T-cell (primary cell): Measurements from ENCODE around the gene SERPING1. TPM values are rescaled to one million over a fixed set of nuclear protein-coding genes. Genes with fewer than 3 reads are reported as not detected.

ENCODE experiments used
- ATAC-seq, 4 experiments: fragments of 200-7000 bp in 3 of 4; fragments of 150-1000 bp in 1 of 4; cut with Tn5 transposase; replicated peaks in 1 of 4; 1 replicate in 3 of 4; 2 replicates in 1 of 4; pipeline ENCODE4 v1.10.0; 2021; ENCODE audit warnings: moderate library complexity in 3 of 4, mild to moderate bottlenecking in 2 of 4, moderate number of reproducible peaks in 1 of 4
- CTCF ChIA-PET, 2 donors: fragments of 300-600 bp; sonication (Branson Sonifier 250); formaldehyde crosslinking; loops; one replicate each; lab custom pipeline; 2022; ENCODE audit warnings: antibody characterized with exemption in 2 of 2; lab: Charles Lee
- POLR2A ChIA-PET, 2 donors: fragments of 300-600 bp; sonication (Branson Sonifier 250); formaldehyde crosslinking; loops; one replicate each; lab custom pipeline; 2022; ENCODE audit warnings: antibody characterized with exemption in 2 of 2; lab: Charles Lee
- DNase-seq, 35 experiments: peaks; one replicate each; pipeline versions ENCODE4 v3.0.0 to v3.0.0-alpha.2; 2013 to 2023
- H3K27ac ChIP-seq: one replicate; pipeline ENCODE4 v1.5.1; 2013; ENCODE audit warnings: low read length
- H3K27me3 ChIP-seq, 2 experiments: replicated peaks in 1 of 2; 1 replicate in 1 of 2; 2 replicates in 1 of 2; pipeline versions ENCODE4 v1.6.1 to v1.7.0; 2013; ENCODE audit warnings: low read length in 1 of 2, mixed read lengths in 1 of 2; ENCODE audit not compliant: control insufficient read depth in 2 of 2, insufficient read depth in 2 of 2; ENCODE audit errors: extremely low read depth in 1 of 2
- H3K36me3 ChIP-seq, 2 donors: 1 replicate in 1 of 2; 2 replicates in 1 of 2; pipeline versions ENCODE4 v1.6.1 to v1.7.0; 2013; ENCODE audit warnings: low read length in 1 of 2; ENCODE audit not compliant: control insufficient read depth in 2 of 2, insufficient read depth in 1 of 2; ENCODE audit errors: extremely low read depth in 1 of 2
- H3K4me1 ChIP-seq, 2 experiments: 1 replicate in 1 of 2; 2 replicates in 1 of 2; pipeline versions ENCODE4 v1.6.1 to v1.7.0; 2013; ENCODE audit warnings: low read length in 2 of 2, mixed read lengths in 1 of 2; ENCODE audit not compliant: insufficient read depth in 2 of 2, control insufficient read depth in 1 of 2; ENCODE audit errors: extremely low read depth in 1 of 2
- H3K4me3 ChIP-seq, 2 donors: 1 replicate in 1 of 2; 2 replicates in 1 of 2; pipeline versions ENCODE4 v1.5.1 to v1.7.0; 2013; ENCODE audit warnings: mild to moderate bottlenecking in 2 of 2, low read length in 1 of 2, moderate library complexity in 1 of 2; ENCODE audit not compliant: control insufficient read depth in 1 of 2; ENCODE audit errors: extremely low read depth in 1 of 2
- H3K9me3 ChIP-seq: 2 replicates; pipeline ENCODE4 v1.7.0; 2013
- H3K27ac Mint-ChIP-seq, 2 donors: one replicate each; pipeline ENCODE4 v1.8.0; 2020 to 2021; ENCODE audit warnings: mild to moderate bottlenecking in 2 of 2, mixed read lengths in 2 of 2
- H3K27me3 Mint-ChIP-seq, 2 donors: one replicate each; pipeline ENCODE4 v1.8.0; 2021 to 2022; ENCODE audit warnings: mixed read lengths in 2 of 2
- H3K36me3 Mint-ChIP-seq: one replicate; pipeline ENCODE4 v1.8.0; 2021; ENCODE audit warnings: mixed read lengths
- H3K4me1 Mint-ChIP-seq, 3 donors: one replicate each; pipeline ENCODE4 v1.8.0; 2020 to 2022; ENCODE audit warnings: mixed read lengths in 3 of 3, mild to moderate bottlenecking in 1 of 3
- H3K4me3 Mint-ChIP-seq, 3 donors: one replicate each; pipeline ENCODE4 v1.8.0; 2020 to 2022; ENCODE audit warnings: mild to moderate bottlenecking in 3 of 3, mixed read lengths in 3 of 3, moderate library complexity in 3 of 3
- H3K9me3 Mint-ChIP-seq, 3 donors: one replicate each; pipeline ENCODE4 v1.8.0; 2020 to 2022; ENCODE audit warnings: mixed read lengths in 3 of 3
- WGBS: methylation state at CpG from one replicate; pipeline ENCODE4 v1.1.5; 2013; ENCODE audit warnings: missing lambda C conversion rate; ENCODE audit not compliant: insufficient coverage; 5-methylcytosine and 5-hydroxymethylcytosine counted together
- total RNA-seq, 35 experiments: library from RNA in 6 of 35; stranded (reverse) in 6 of 35; fragments of 120-200 nt in 1 of 35; gene quantifications; one replicate each; pipeline versions ENCODE4 v1.2.1 to v1.2.4 and lab custom pipeline; 2013 to 2026

The SERPING1 gene
- total RNA-seq, 5 donors from 2014 or later (not counting 1 experiment from before 2014, with no cell fraction given) = 1.5 to 2.8 (median 1.9) TPM; not detected in 2

DNA sequence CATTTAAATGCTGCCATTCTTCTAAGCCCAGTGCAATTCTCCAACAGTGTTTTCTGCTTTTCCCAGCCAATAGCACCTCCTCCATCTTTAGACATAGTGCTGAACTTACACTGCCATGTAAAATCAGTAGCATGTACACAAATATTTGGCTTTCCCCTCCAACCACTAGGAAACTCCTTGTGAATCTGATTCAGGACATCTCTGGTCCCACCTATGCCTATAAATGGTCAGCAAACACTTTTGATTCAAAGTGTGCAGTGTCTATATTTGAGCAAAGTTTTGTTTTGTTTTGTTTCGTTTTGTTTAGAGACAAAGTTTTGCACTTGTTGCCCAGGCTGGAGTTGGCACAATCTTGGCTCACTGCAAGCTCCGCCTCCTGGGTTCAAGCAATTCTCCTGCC is 27.4 kb downstream of the SERPING1 start:
- no peak overlapping the region for H3K4me3 ChIP-seq
- no peaks in the 10 kb centered on the region for H3K4me1 ChIP-seq
- H3K27ac Mint-ChIP-seq = no peak overlapping the region
- ATAC-seq (no peak), DNase-seq (no peak)
- WGBS = no CpG with 5 or more reads among the region's 2 CpGs
- ChIA-PET POLR2A (no interaction called here), CTCF (interaction anchor here (0.5 to 0.6 kb wide), 3 partner anchors 19 to 167 kb away, joined by 3 to 4 read pairs (median 3); no protein-coding TSS in a partner anchor)
- H3K27ac ChIP-seq = no peak overlapping the region
- no peaks in the 10 kb centered on the region for H3K9me3 ChIP-seq
- H3K4me3 Mint-ChIP-seq = no peak overlapping the region
- no peaks in the 10 kb centered on the region for H3K4me1 Mint-ChIP-seq
- H3K36me3 ChIP-seq = no peaks in the 10 kb centered on the region
- peaks cover 0 to 5% (median 0%) of the 10 kb centered on the region in 3 donors for H3K9me3 Mint-ChIP-seq
- peaks cover 0 to 10% of the 10 kb centered on the region in 2 experiments for H3K27me3 ChIP-seq
- H3K36me3 Mint-ChIP-seq = no peaks in the 10 kb centered on the region
- peaks cover 3 to 5% of the 10 kb centered on the region in 2 donors for H3K27me3 Mint-ChIP-seq

DNA sequence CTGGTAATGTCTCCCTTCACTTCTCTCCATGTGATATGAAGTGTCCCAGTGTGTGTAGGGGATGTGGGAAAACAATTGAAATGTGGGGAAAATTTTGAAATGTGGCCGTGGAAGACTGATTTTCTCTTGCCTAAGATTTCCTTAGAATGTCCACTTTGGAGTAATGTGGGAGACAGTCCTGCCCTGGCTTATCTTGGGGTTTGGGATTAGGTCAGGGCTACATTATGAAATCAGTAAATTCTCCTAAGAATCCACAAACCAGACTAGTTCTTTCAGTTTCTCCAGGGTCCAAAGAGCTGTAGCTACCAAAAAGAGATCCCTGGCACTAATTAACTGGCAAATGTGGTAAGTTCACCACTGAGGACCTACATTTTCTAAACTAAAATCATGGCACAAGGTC is 29.4 kb downstream of the SERPING1 start:
- H3K27ac Mint-ChIP-seq = no peak overlapping the region
- H3K36me3 Mint-ChIP-seq = no peaks in the 10 kb centered on the region
- H3K27me3 ChIP-seq = peaks cover 0 to 6% of the 10 kb centered on the region in 2 experiments
- H3K9me3 Mint-ChIP-seq = no peaks in the 10 kb centered on the region
- WGBS = no CpG with 5 or more reads among the region's 1 CpG
- POLR2A ChIA-PET = interaction anchor here in 1 of 2 donors (0.6 kb wide), 1 partner anchor 167 kb away, joined by 4 read pairs; no protein-coding TSS in a partner anchor
- CTCF ChIA-PET = interaction anchor here (0.5 to 1.3 kb wide), 4 partner anchors 12 to 133 kb away, joined by 4 to 5 read pairs (median 5); no protein-coding TSS in a partner anchor
- no peaks in the 10 kb centered on the region for H3K4me1 Mint-ChIP-seq
- no peaks in the 10 kb centered on the region for H3K4me1 ChIP-seq
- no peak overlapping the region for H3K27ac ChIP-seq
- no peaks in the 10 kb centered on the region for H3K36me3 ChIP-seq
- no peak for ATAC-seq
- H3K4me3 Mint-ChIP-seq = no peak overlapping the region
- no peaks in the 10 kb centered on the region for H3K9me3 ChIP-seq
- peaks cover 5 to 7% of the 10 kb centered on the region in 2 donors for H3K27me3 Mint-ChIP-seq
- H3K4me3 ChIP-seq = no peak overlapping the region
- DNase-seq = no peak

DNA sequence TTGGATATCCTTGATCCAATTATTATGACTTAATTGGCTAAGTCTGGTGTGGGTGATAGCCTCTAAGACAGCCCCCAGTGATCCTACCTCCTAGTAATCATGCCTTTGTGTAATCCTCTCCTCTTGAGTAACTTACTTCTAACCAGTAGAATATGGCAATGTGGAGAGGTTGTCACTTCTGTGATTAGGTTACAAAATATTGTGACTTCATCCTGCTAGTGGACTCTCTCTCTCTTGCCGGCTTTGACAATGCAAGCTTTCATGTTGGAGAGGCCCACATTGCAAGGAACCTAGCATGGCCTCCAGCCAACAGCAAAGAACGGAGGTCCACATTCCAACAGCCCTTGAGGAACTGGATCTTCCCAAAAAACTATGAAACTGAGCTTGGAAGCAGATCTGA is 32.7 kb downstream of the SERPING1 start:
- Mint-ChIP-seq H3K36me3 (no peaks in the 10 kb centered on the region), H3K4me3 (no peak overlapping the region), H3K9me3 (no peaks in the 10 kb centered on the region), H3K27ac (no peak overlapping the region), H3K4me1 (no peaks in the 10 kb centered on the region), H3K27me3 (peaks cover 6 to 22% of the 10 kb centered on the region in 2 donors)
- ChIA-PET CTCF (interaction anchor here in 1 of 2 donors (2.0 kb wide), 1 partner anchor 11 kb away, joined by 6 read pairs; no protein-coding TSS in a partner anchor), POLR2A (interaction anchor here in 1 of 2 donors (0.6 kb wide), 1 partner anchor 29 kb away, joined by 3 read pairs; no protein-coding TSS in a partner anchor)
- Histone ChIP-seq H3K4me1 (no peaks in the 10 kb centered on the region), H3K27me3 (peaks cover 0 to 16% of the 10 kb centered on the region in 2 experiments), H3K27ac (no peak overlapping the region), H3K36me3 (no peaks in the 10 kb centered on the region), H3K4me3 (no peak overlapping the region), H3K9me3 (no peaks in the 10 kb centered on the region)
- DNase-seq (no peak), ATAC-seq (no peak)
- WGBS = 83% methylated on average over 2 of the region's 2 CpGs

DNA sequence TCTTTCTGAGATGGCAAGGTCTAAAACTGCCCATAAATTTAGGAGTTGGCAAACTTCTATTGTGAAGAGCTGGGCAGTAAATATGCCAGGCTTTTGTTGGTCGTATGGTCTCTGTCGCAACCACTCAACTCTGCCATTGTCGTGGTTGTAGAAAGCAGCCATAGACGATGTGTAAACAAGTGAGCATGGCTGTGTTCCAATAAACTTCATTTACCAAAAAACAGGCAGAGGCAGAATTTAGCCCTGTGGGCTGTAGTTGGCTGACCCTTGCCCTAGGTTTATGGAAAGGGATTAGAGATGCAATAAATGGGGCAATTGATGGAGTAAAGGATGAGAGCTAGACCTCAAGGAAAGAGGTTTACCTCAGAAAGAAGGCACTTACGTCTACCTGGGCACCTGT is 34.6 kb downstream of the SERPING1 start:
- WGBS = no CpG with 5 or more reads among the region's 5 CpGs
- Histone ChIP-seq H3K36me3 (no peaks in the 10 kb centered on the region), H3K27ac (no peak overlapping the region), H3K27me3 (peaks cover 0 to 20% of the 10 kb centered on the region in 2 experiments), H3K4me1 (no peaks in the 10 kb centered on the region), H3K9me3 (no peaks in the 10 kb centered on the region), H3K4me3 (no peak overlapping the region)
- H3K4me3 Mint-ChIP-seq = no peak overlapping the region
- DNase-seq (no peak), ATAC-seq (no peak)
- no peaks in the 10 kb centered on the region for H3K9me3 Mint-ChIP-seq
- H3K27me3 Mint-ChIP-seq = peaks cover 6 to 32% of the 10 kb centered on the region in 2 donors
- no peaks in the 10 kb centered on the region for H3K36me3 Mint-ChIP-seq
- H3K27ac Mint-ChIP-seq = no peak overlapping the region
- CTCF ChIA-PET = interaction anchor here (0.6 to 1.7 kb wide), 3 partner anchors 12 to 15 kb away, joined by 3 to 8 read pairs (median 4); no protein-coding TSS in a partner anchor
- H3K4me1 Mint-ChIP-seq = no peaks in the 10 kb centered on the region
- POLR2A ChIA-PET = no interaction called here

DNA sequence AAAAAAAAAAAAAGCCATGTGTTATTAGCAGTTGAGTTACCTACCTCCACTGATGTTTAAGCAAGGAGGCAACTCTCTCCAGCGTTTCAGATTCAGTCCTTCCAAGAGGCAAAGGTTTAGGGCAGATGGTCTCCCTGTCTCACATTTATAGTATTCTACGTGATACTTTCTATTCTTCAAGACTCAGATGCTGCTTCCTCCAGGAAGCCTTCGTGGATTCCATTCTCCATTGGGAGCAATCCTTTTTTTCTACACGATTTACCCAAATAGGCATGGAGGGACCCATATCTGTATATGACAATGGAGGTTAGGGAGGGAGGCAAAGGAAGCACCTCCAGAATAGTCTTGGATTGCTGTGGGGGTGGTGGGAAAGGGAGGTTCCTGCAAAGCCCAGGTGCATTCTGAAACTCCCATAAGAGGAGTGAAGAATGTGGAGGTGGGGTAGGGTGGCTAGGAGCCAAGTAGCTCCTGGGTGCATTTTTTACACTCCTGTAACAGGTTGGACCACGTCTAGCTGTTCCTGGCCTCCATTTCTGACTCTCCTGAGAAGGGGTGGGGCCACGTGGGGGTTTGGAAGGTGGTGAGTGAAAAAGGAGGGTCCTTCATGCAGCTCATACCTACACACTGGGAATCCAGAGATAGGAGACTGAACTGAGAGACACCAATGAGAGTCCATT is 36.0 kb downstream of the SERPING1 start:
- Histone ChIP-seq H3K9me3 (no peaks in the 10 kb centered on the region), H3K4me3 (no peak overlapping the region), H3K27me3 (peaks cover 0 to 34% of the 10 kb centered on the region in 2 experiments), H3K4me1 (peaks cover 0 to 12% of the 10 kb centered on the region in 2 experiments), H3K36me3 (no peaks in the 10 kb centered on the region), H3K27ac (no peak overlapping the region)
- no peak overlapping the region for H3K27ac Mint-ChIP-seq
- H3K4me1 Mint-ChIP-seq = peaks cover 4 to 8% (median 6%) of the 10 kb centered on the region in 3 donors
- H3K27me3 Mint-ChIP-seq = peaks cover 9 to 43% of the 10 kb centered on the region in 2 donors
- H3K9me3 Mint-ChIP-seq = no peaks in the 10 kb centered on the region
- ChIA-PET POLR2A (no interaction called here), CTCF (interaction anchor here in 1 of 2 donors (1.6 kb wide), 1 partner anchor 11 kb away, joined by 16 read pairs; no protein-coding TSS in a partner anchor)
- no peak overlapping the region for H3K4me3 Mint-ChIP-seq
- WGBS = 100% methylated on average over 1 of the region's 6 CpGs
- no peaks in the 10 kb centered on the region for H3K36me3 Mint-ChIP-seq
- DNase-seq (no peak), ATAC-seq (no peak)

DNA sequence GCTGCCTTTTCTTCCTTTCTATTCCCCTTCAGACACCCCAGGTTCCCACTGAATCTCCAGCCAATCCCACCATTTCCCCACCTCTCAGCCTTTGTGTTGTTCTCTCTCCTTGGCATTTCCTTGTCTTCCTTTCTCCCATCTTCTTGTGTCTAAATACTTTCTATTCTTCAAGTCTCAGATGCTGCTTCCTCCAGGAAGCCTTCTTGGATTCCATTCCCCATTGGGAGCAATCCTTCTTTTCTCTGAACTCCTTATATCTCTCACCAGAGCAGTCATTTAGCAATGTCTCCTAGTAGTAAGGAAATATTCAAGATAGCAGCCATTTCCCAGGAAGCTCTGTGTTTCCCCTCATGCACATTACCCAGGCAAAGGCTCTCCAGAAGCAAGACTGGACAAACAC is 36.8 kb downstream of the SERPING1 start:
- ATAC-seq = no peak
- Histone ChIP-seq H3K4me1 (peaks cover 0 to 20% of the 10 kb centered on the region in 2 experiments), H3K36me3 (no peaks in the 10 kb centered on the region), H3K9me3 (no peaks in the 10 kb centered on the region), H3K27me3 (peaks cover 0 to 41% of the 10 kb centered on the region in 2 experiments), H3K27ac (no peak overlapping the region), H3K4me3 (no peak overlapping the region)
- peaks cover 9 to 49% of the 10 kb centered on the region in 2 donors for H3K27me3 Mint-ChIP-seq
- DNase-seq = no peak
- ChIA-PET POLR2A (interaction anchor here in 1 of 2 donors (0.6 kb wide), 1 partner anchor 168 kb away, joined by 9 read pairs; no protein-coding TSS in a partner anchor), CTCF (interaction anchor here (1.0 to 1.6 kb wide), 3 partner anchors 10 to 141 kb away, joined by 3 to 16 read pairs (median 8); no protein-coding TSS in a partner anchor)
- no peaks in the 10 kb centered on the region for H3K36me3 Mint-ChIP-seq
- no peak overlapping the region for H3K27ac Mint-ChIP-seq
- H3K4me3 Mint-ChIP-seq = no peak overlapping the region
- H3K9me3 Mint-ChIP-seq = no peaks in the 10 kb centered on the region
- H3K4me1 Mint-ChIP-seq = peaks cover 9 to 16% (median 12%) of the 10 kb centered on the region in 3 donors
